HepG2 (cell line): Measurements from ENCODE around the gene OGG1. TPM values are rescaled to one million over a fixed set of nuclear protein-coding genes. Genes with fewer than 3 reads are reported as not detected.
A peak's percentile ranks its signal among the peaks of the same experiment; 100 is the strongest.

ENCODE experiments used
- ATAC-seq: fragments of 200-7000 bp; cut with Tn5 transposase; 3 replicates; pipeline ENCODE4 v1.9.1; 2020; ENCODE audit warnings: mild to moderate bottlenecking, moderate library complexity
- BruUV-seq: library from RNA; stranded (reverse); fragments of 400-500 nt; replicated peaks from 2 replicates; lab custom pipeline; 2021; lab: Mats Ljungman, UMichigan
- CTCF ChIA-PET: fragments of 300-600 bp; formaldehyde crosslinking; extraction: SDS; loops from one replicate; lab custom pipeline; 2021; ENCODE audit warnings: low total read pairs, inconsistent platforms, low intra/inter-chr PET ratio; lab: Yijun Ruan, JAX
- POLR2A ChIA-PET: fragments of 350-600 bp; sonication (Branson Sonifier 250); formaldehyde crosslinking; loops from one replicate; lab custom pipeline; 2020; ENCODE audit warnings: antibody characterized with exemption, inconsistent platforms; lab: Yijun Ruan, JAX
- DNase-seq: peaks from one replicate; pipeline ENCODE4 v3.0.0-alpha.2; 2015; ENCODE audit warnings: low spot score
- FAIRE-seq: peaks from 3 replicates; lab custom pipeline; 2011; peaks lifted over from hg19 to GRCh38; lab: Jason Lieb, UNC
- H2AFZ ChIP-seq: one replicate; pipeline ENCODE4 v1.6.1; 2011; ENCODE audit warnings: low read length, inconsistent platforms
- H3K27ac ChIP-seq: fragments of 300-600 bp; 3 replicates; pipeline ENCODE4 v1.8.0; 2011; ENCODE audit warnings: mixed run types, mild to moderate bottlenecking, mixed read lengths, low read length, inconsistent platforms; ENCODE audit not compliant: insufficient read depth; ENCODE audit errors: extremely low read length
- H3K27me3 ChIP-seq, 2 experiments: fragments of 200-600 bp in 1 of 2; 2 replicates in 1 of 2; 3 replicates in 1 of 2; pipeline versions ENCODE4 v1.6.0 to v1.8.0; 2011; ENCODE audit warnings: low read length in 2 of 2, mild to moderate bottlenecking in 2 of 2, moderate library complexity in 2 of 2, inconsistent platforms in 1 of 2; ENCODE audit not compliant: insufficient read depth in 2 of 2, control insufficient read depth in 1 of 2
- H3K36me3 ChIP-seq, 2 experiments: fragments of 200-600 bp in 1 of 2; replicated peaks in 1 of 2; 2 replicates in 1 of 2; 3 replicates in 1 of 2; pipeline versions ENCODE4 v1.5.1 to v1.8.0; 2011; ENCODE audit warnings: low read length in 2 of 2, inconsistent platforms in 1 of 2; ENCODE audit not compliant: insufficient read depth in 2 of 2, control insufficient read depth in 1 of 2
- H3K4me1 ChIP-seq: 2 replicates; pipeline ENCODE4 v1.5.1; 2012; ENCODE audit warnings: low read length, inconsistent platforms; ENCODE audit not compliant: insufficient read depth
- H3K4me2 ChIP-seq: 2 replicates; pipeline ENCODE4 v1.6.0; 2011; ENCODE audit warnings: low read depth, low read length, inconsistent platforms
- H3K4me3 ChIP-seq, 3 experiments: fragments of 200-600 bp in 1 of 3; sonication (generic), shearing (Covaris generic) in 1 of 3; replicated peaks in 1 of 3; 2 replicates each; pipeline ENCODE4 v1.5.1; 2011 to 2016; ENCODE audit warnings: low read length in 3 of 3, inconsistent platforms in 2 of 3, low read depth in 2 of 3, mild to moderate bottlenecking in 2 of 3, control low read depth in 1 of 3, mixed read lengths in 1 of 3; ENCODE audit not compliant: insufficient read depth in 1 of 3
- H3K79me2 ChIP-seq: one replicate; pipeline ENCODE4 v1.6.1; 2011; ENCODE audit warnings: low read length, inconsistent platforms; ENCODE audit not compliant: insufficient read depth
- H3K9ac ChIP-seq: 2 replicates; pipeline ENCODE4 v1.6.0; 2011; ENCODE audit warnings: mild to moderate bottlenecking, low read depth, low read length, inconsistent platforms; ENCODE audit not compliant: insufficient read depth
- H3K9me3 ChIP-seq: 2 replicates; pipeline ENCODE4 v1.5.1; 2012; ENCODE audit warnings: mild to moderate bottlenecking, low read length
- H4K20me1 ChIP-seq: 2 replicates; pipeline ENCODE4 v1.6.0; 2011; ENCODE audit warnings: inconsistent platforms, mild to moderate bottlenecking, low read length, moderate library complexity; ENCODE audit not compliant: insufficient read depth
- EEA1 ChIP-seq: sonication (generic); formaldehyde crosslinking; IDR thresholded peaks from 2 replicates; pipeline ENCODE4 v1.5.1; 2020; ENCODE audit warnings: mild to moderate bottlenecking, missing genetic modification reagents, borderline replicate concordance
- LCORL ChIP-seq, 2 experiments: fragments of 450-650 bp in 1 of 2; sonication (generic) in 1 of 2; formaldehyde crosslinking in 1 of 2; IDR thresholded peaks; 2 replicates each; pipeline versions ENCODE4 v1.5.0 to v1.6.1; 2017 to 2020; ENCODE audit warnings: antibody characterized with exemption in 1 of 2, missing genetic modification reagents in 1 of 2
- SAFB2 ChIP-seq: sonication (generic); formaldehyde crosslinking; IDR thresholded peaks from 2 replicates; pipeline ENCODE4 v1.5.1; 2020; ENCODE audit warnings: missing genetic modification reagents, low read depth, mild to moderate bottlenecking, borderline replicate concordance
- UBTF ChIP-seq: sonication (generic); formaldehyde crosslinking; IDR thresholded peaks from 2 replicates; pipeline ENCODE4 v1.4.0; 2020; ENCODE audit warnings: mild to moderate bottlenecking, missing genetic modification reagents
- WGBS: methylation state at CpG from one replicate; pipeline ENCODE4 v1.1.6; 2017; ENCODE audit warnings: low lambda C conversion rate; 5-methylcytosine and 5-hydroxymethylcytosine counted together
- in situ Hi-C: cut with HindIII; loops from 2 replicates; pipeline ENCODE4 v1.10.0; 2017; ENCODE audit warnings: low pct_unique_long_range_greater_than_20kb; ENCODE audit not compliant: extremely low pct_ligation_motif_present
- intact Hi-C: fragments of 100-400 bp; cut with micrococcal nuclease; formaldehyde crosslinking; loops from one replicate; pipeline ENCODE4 v1.10.0; 2022; ENCODE audit not compliant: unreplicated experiment
- polyA plus RNA-seq, 8 experiments: library from polyadenylated mRNA; depleted of rRNA in 3 of 8; stranded (reverse) in 7 of 8; unstranded in 1 of 8; fragments of >200 nt; fragmentation: Illumina TruSeq in 4 of 8; extraction: Trizol in 4 of 8; gene quantifications; 2 replicates each; pipeline versions ENCODE4 v1.2.1 to v1.2.3, GENCODE V29; 2011 to 2016; ENCODE audit warnings: low read depth in 4 of 8, missing spikeins in 1 of 8, mixed read lengths in 1 of 8; ENCODE audit not compliant: insufficient read depth in 1 of 8
- total RNA-seq, 5 experiments: library from RNA; depleted of rRNA; stranded (reverse); fragments of >200 nt; fragmentation: Illumina TruSeq; extraction: Trizol; gene quantifications; 2 replicates each; pipeline ENCODE4 v1.2.3, GENCODE V29; 2016; ENCODE audit warnings: low read depth in 1 of 5
- TF ChIP-seq, protein P1 (sequence below): sonication (generic); formaldehyde crosslinking; IDR thresholded peaks from 2 replicates; pipeline ENCODE4 v1.4.0; 2020; ENCODE audit warnings: missing genetic modification reagents

Gene OGG1
- total and polyA plus RNA-seq, 2 of the 13 experiments (the other 11 are each of a cell fraction or from before 2014, with no cell fraction given): 28.7 to 33.2 TPM

DNA sequence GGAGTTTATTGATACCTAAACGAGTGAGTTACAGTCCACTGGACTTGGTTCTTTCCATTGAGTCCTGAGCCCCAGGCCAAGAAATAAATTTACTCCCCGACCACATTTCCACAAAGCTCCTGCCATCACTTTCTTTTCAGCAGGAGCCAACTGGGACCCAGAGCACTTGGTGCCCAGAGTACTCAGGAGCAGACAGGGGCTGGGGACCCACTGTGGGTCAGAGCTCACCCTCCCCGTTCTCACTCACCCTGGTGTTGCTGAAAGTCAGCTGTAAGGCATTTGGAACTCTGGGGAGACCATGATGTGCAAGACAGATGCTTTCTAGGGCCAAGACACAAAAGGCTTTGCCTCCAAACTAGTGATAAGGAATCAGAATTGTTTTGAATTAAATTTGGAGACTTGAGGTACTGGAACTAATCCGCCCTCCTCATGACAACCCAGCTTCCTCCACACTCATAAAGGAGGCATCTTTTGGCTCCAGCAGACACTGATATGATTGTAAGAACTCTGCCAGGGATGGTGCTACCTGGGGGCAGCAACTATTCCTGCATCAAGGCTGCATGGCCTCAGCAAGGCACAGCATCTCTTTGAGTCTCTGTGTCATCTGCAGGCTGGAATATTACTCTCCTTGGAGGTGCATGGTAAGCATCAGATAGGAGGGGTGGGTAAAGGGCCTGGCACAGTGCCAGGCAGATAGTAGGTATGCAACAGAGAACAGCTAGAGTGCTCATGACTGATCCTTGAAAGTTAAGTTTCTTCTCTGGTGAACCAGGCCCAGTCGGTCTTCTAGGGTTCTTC, 27.3 kb downstream of the OGG1 start:
- WGBS: 50% methylated on average over 5 of the region's 5 CpGs
- no peak overlapping the region for H3K9ac ChIP-seq
- peaks cover 10% of the 10 kb centered on the region for H3K4me1 ChIP-seq
- no peak for TF ChIP-seq EEA1 (CRISPR knock-in tag)
- TF ChIP-seq LCORL (IDR thresholded peaks at IDR 0.05): peak; percentile 89
- no peak for TF ChIP-seq LCORL (CRISPR knock-in tag; IDR thresholded peaks at IDR 0.05)
- no peak for FAIRE-seq
- H3K4me2 ChIP-seq: no peak overlapping the region
- in situ Hi-C loops: no loop called here
- H3K27ac ChIP-seq: no peak overlapping the region
- no peak overlapping the region for H2AFZ ChIP-seq
- intact Hi-C loops: no loop called here
- no peaks in the 10 kb centered on the region for H4K20me1 ChIP-seq
- ATAC-seq: no peak
- POLR2A ChIA-PET: interaction anchor here (1.3 kb wide), 1 partner anchor 27 kb away, joined by 4 read pairs; the partner anchor contains the start of gene OGG1
- H3K27me3 ChIP-seq: no peaks in the 10 kb centered on the region
- DNase-seq: no peak
- H3K79me2 ChIP-seq: no peaks in the 10 kb centered on the region
- peaks cover 10 to 13% of the 10 kb centered on the region in 2 experiments for H3K36me3 ChIP-seq
- CTCF ChIA-PET: no interaction called here
- H3K9me3 ChIP-seq: no peaks in the 10 kb centered on the region
- H3K4me3 ChIP-seq: no peak overlapping the region
- BruUV-seq: no TSS peak

- Histone ChIP-seq H3K27me3 (no peaks in the 10 kb centered on the region), H4K20me1 (no peaks in the 10 kb centered on the region), H3K9me3 (no peaks in the 10 kb centered on the region), H3K27ac (no peak overlapping the region), H3K79me2 (no peaks in the 10 kb centered on the region), H2AFZ (no peak overlapping the region), H3K4me2 (no peak overlapping the region), H3K4me3 (no peak overlapping the region), H3K36me3 (peaks cover 10 to 18% of the 10 kb centered on the region in 2 experiments), H3K9ac (no peak overlapping the region), H3K4me1 (peaks cover 15% of the 10 kb centered on the region)
- 59% methylated on average over 1 of the region's 1 CpG for WGBS
- ATAC-seq (no peak), DNase-seq (no peak), FAIRE-seq (no peak)
- in situ Hi-C loops (no loop called here), intact Hi-C loops (no loop called here)
- POLR2A ChIA-PET: interaction anchor here (1.3 kb wide), 1 partner anchor 28 kb away, joined by 4 read pairs; the partner anchor contains the start of gene OGG1
- CTCF ChIA-PET: no interaction called here
- no TSS peak for BruUV-seq
- TF ChIP-seq, protein P1, sequence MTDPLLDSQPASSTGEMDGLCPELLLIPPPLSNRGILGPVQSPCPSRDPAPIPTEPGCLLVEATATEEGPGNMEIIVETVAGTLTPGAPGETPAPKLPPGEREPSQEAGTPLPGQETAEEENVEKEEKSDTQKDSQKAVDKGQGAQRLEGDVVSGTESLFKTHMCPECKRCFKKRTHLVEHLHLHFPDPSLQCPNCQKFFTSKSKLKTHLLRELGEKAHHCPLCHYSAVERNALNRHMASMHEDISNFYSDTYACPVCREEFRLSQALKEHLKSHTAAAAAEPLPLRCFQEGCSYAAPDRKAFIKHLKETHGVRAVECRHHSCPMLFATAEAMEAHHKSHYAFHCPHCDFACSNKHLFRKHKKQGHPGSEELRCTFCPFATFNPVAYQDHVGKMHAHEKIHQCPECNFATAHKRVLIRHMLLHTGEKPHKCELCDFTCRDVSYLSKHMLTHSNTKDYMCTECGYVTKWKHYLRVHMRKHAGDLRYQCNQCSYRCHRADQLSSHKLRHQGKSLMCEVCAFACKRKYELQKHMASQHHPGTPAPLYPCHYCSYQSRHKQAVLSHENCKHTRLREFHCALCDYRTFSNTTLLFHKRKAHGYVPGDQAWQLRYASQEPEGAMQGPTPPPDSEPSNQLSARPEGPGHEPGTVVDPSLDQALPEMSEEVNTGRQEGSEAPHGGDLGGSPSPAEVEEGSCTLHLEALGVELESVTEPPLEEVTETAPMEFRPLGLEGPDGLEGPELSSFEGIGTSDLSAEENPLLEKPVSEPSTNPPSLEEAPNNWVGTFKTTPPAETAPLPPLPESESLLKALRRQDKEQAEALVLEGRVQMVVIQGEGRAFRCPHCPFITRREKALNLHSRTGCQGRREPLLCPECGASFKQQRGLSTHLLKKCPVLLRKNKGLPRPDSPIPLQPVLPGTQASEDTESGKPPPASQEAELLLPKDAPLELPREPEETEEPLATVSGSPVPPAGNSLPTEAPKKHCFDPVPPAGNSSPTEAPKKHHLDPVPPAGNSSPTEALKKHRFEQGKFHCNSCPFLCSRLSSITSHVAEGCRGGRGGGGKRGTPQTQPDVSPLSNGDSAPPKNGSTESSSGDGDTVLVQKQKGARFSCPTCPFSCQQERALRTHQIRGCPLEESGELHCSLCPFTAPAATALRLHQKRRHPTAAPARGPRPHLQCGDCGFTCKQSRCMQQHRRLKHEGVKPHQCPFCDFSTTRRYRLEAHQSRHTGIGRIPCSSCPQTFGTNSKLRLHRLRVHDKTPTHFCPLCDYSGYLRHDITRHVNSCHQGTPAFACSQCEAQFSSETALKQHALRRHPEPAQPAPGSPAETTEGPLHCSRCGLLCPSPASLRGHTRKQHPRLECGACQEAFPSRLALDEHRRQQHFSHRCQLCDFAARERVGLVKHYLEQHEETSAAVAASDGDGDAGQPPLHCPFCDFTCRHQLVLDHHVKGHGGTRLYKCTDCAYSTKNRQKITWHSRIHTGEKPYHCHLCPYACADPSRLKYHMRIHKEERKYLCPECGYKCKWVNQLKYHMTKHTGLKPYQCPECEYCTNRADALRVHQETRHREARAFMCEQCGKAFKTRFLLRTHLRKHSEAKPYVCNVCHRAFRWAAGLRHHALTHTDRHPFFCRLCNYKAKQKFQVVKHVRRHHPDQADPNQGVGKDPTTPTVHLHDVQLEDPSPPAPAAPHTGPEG: no peak
- TF ChIP-seq SAFB2 (no peak), UBTF (no peak)
Measured at GRCh38 chr3:9777694-9778021, 27.9 kb downstream of the OGG1 start.
